Cerebellar cortex (tissue), 1 donor: ENCODE measurements around the gene UQCC2.

ENCODE experiments used
- DNase-seq: peaks from one replicate; pipeline ENCODE4 v3.0.0-alpha.2; 2015; ENCODE audit warnings: low spot score

Gene UQCC2

GRCh38 chr6:33711140-33712129 is at the start of gene UQCC2:
UQCC2 (minus strand) TSS chr6:33711700; CDS start chr6:33711686, 14 bp downstream.
- peak; percentile 97 for DNase-seq

- DNase-seq, result no peak
These were observed 48.6 kb upstream of the UQCC2 start for GRCh38 chr6:33759887-33760629.

GRCh38 chr6:33758815-33759216 is 47.3 kb upstream of the UQCC2 start:
- no peak for DNase-seq

- no peak for DNase-seq
These were observed 46.4 kb upstream of the UQCC2 start for GRCh38 chr6:33757906-33758305.

- DNase-seq, result no peak
These were observed 45.6 kb upstream of the UQCC2 start for GRCh38 chr6:33757113-33757512.

GRCh38 chr6:33756211-33756954 is 44.9 kb upstream of the UQCC2 start:
- no peak for DNase-seq

GRCh38 chr6:33755070-33755869 is 43.8 kb upstream of the UQCC2 start:
- no peak for DNase-seq

- DNase-seq, result no peak
These were observed 42.7 kb upstream of the UQCC2 start for GRCh38 chr6:33754222-33754621.

- no peak for DNase-seq
These were observed 41.1 kb upstream of the UQCC2 start for GRCh38 chr6:33752646-33753015.

GRCh38 chr6:33751771-33752645 is 40.5 kb upstream of the UQCC2 start:
- no peak for DNase-seq

GRCh38 chr6:33750244-33750991 is 38.9 kb upstream of the UQCC2 start:
- no peak for DNase-seq

- DNase-seq, result no peak
These were observed 37.9 kb upstream of the UQCC2 start for GRCh38 chr6:33749401-33749800.

- no peak for DNase-seq
These were observed 37.3 kb upstream of the UQCC2 start for GRCh38 chr6:33748841-33749240.

- no peak for DNase-seq
These were observed 36.3 kb upstream of the UQCC2 start for GRCh38 chr6:33747823-33748222.

GRCh38 chr6:33746651-33747100 is 35.2 kb upstream of the UQCC2 start, which contains the start of gene IP6K3:
IP6K3 (minus strand) TSS chr6:33746905; CDS start chr6:33735476, 11,429 bp downstream.
- peak; percentile 64 for DNase-seq

- DNase-seq, result no peak
These were observed 34.6 kb upstream of the UQCC2 start for GRCh38 chr6:33746036-33746600.

GRCh38 chr6:33745548-33745947 is 34.0 kb upstream of the UQCC2 start:
- DNase-seq, result no peak

GRCh38 chr6:33744895-33745546 is 33.5 kb upstream of the UQCC2 start:
- DNase-seq, result no peak
